ENCODE data around the gene TTC7B. TPM values are rescaled to one million over a fixed set of nuclear protein-coding genes. Genes with fewer than 3 reads are reported as not detected.

TTC7B gene
- total and polyA plus RNA-seq, 2 of the 8 experiments (the other 6 are each of a cell fraction or from before 2014, with no cell fraction given): 23.7 to 34.0 TPM

GRCh38 chr14:90508036-90508435, 308.2 kb downstream of the TTC7B start (continued):
- TF ChIP-seq KDM5A (IDR thresholded peaks at IDR 0.05; ENCODE audit: low read length) (no peak), SRF (IDR thresholded peaks at IDR 0.05; ENCODE audit: low read depth, low read length) (no peak), TAF7 (optimal IDR thresholded peaks at IDR 0.05; ENCODE audit: borderline replicate concordance, low read depth, low read length) (no peak), TCF12 (IDR thresholded peaks at IDR 0.05; ENCODE audit: low read depth, low read length) (no peak), NANOG (IDR thresholded peaks at IDR 0.05; ENCODE audit: insufficient read depth, low read depth, low read length, poor library complexity, severe bottlenecking) (no peak)
- TF ChIP-seq, protein P1, sequence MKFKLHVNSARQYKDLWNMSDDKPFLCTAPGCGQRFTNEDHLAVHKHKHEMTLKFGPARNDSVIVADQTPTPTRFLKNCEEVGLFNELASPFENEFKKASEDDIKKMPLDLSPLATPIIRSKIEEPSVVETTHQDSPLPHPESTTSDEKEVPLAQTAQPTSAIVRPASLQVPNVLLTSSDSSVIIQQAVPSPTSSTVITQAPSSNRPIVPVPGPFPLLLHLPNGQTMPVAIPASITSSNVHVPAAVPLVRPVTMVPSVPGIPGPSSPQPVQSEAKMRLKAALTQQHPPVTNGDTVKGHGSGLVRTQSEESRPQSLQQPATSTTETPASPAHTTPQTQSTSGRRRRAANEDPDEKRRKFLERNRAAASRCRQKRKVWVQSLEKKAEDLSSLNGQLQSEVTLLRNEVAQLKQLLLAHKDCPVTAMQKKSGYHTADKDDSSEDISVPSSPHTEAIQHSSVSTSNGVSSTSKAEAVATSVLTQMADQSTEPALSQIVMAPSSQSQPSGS (IDR thresholded peaks at IDR 0.05; ENCODE audit: low read length): no peak
